ENCODE data around the gene TGIF2. TPM values are rescaled to one million over a fixed set of nuclear protein-coding genes. Genes with fewer than 3 reads are reported as not detected.

The TGIF2 gene
- total and polyA plus RNA-seq, 2 of the 4 experiments (the other 2 are of a cell fraction) = 9.7 to 12.7 TPM

- peak; percentile 44; the same call in 1 of the 2 replicates for TF ChIP-seq CEBPB (IDR thresholded peaks at IDR 0.05; ENCODE audit: low read depth, low read length)
- TF ChIP-seq RAD21 (IDR thresholded peaks at IDR 0.05; ENCODE audit: low read length) = no peak
- TF ChIP-seq SMC3 (IDR thresholded peaks at IDR 0.05; ENCODE audit: low read depth, low read length) = no peak
These were observed 33.0 kb downstream of the TGIF2 start (continued) for GRCh38 chr20:36606158-36607066.

GRCh38 chr20:36607586-36608387 is 34.4 kb downstream of the TGIF2 start:
- Histone ChIP-seq H3K4me3 (ENCODE audit: insufficient read depth, low read depth, low read length) (no peak overlapping the region), H3K27me3 (ENCODE audit: control insufficient read depth, insufficient read depth, low read length) (no peaks in the 10 kb centered on the region), H2BK15ac (ENCODE audit: low read depth, low read length) (no peak overlapping the region), H3K27ac (ENCODE audit: insufficient read depth, low read length) (no peak overlapping the region), H3K4me2 (ENCODE audit: low read depth, low read length) (no peak overlapping the region), H3K9me3 (ENCODE audit: control insufficient read depth, insufficient read depth, low read length) (no peaks in the 10 kb centered on the region), H3K56ac (ENCODE audit: extremely low read depth, insufficient read depth, low read length) (no peak overlapping the region), H3K79me1 (ENCODE audit: low read depth in 1 of 2, low read length in 2 of 2) (peaks cover 9 to 30% of the 10 kb centered on the region in 2 experiments; a peak in 3 of 4 replicates), H2BK120ac (ENCODE audit: low read depth, low read length) (no peak overlapping the region), H3K9ac (ENCODE audit: low read depth, low read length) (no peak overlapping the region), H3K4me1 (ENCODE audit: control insufficient read depth, insufficient read depth, low read length) (peaks cover 4% of the 10 kb centered on the region; the same call in 1 of the 2 replicates), H2BK5ac (ENCODE audit: low read depth, low read length, poor library complexity, severe bottlenecking) (no peak overlapping the region), H4K91ac (ENCODE audit: insufficient read depth, low read depth, low read length) (no peak overlapping the region), H2AFZ (replicated peaks; ENCODE audit: low read length, poor library complexity) (no peak overlapping the region), H3K23ac (ENCODE audit: low read depth, low read length) (peak overlapping the region; percentile 17; the same call in 1 of the 2 replicates), H4K20me1 (ENCODE audit: insufficient read depth, low read length) (peaks cover 15% of the 10 kb centered on the region; the same call in 1 of the 2 replicates), H3K36me3 (ENCODE audit: control insufficient read depth, insufficient read depth, low read length) (peaks cover 33% of the 10 kb centered on the region), H3K9me1 (ENCODE audit: insufficient read depth, low read length) (peaks cover 8% of the 10 kb centered on the region; the same call in 1 of the 2 replicates), H2AK5ac (ENCODE audit: low read depth, low read length) (no peak overlapping the region), H4K5ac (ENCODE audit: low read depth, low read length) (no peak overlapping the region), H4K8ac (ENCODE audit: low read depth in 2 of 2, low read length in 2 of 2) (no peak overlapping the region), H3K14ac (replicated peaks; ENCODE audit: low read depth, low read length) (no peak overlapping the region), H3K4ac (ENCODE audit: low read depth, low read length) (no peak overlapping the region), H3K18ac (ENCODE audit: low read depth, low read length) (no peak overlapping the region), H2BK20ac (ENCODE audit: low read depth, low read length) (no peak overlapping the region), H2AK9ac (replicated peaks; ENCODE audit: low read depth, low read length, poor library complexity) (no peak overlapping the region)
- POLR2A ChIA-PET (ENCODE audit: unreplicated experiment) = interaction anchor here (0.5 kb wide), 1 partner anchor 11 kb away, joined by 4 read pairs; no protein-coding TSS in a partner anchor
- in situ Hi-C loops (cut with MboI; ENCODE audit: low sequenced_read_pairs) = no loop called here
- 88% methylated on average over 3 of the region's 7 CpGs; no CpG with 5 or more reads in 1 of the 2 experiments for WGBS, 2 experiments (ENCODE audit: extremely low coverage in 2 of 2, insufficient read length in 1 of 2)
- no peak for DNase-seq
- intact Hi-C loops (cut with micrococcal nuclease) = no loop called here
- no peak for ATAC-seq (ENCODE audit: low read depth)
- no peak for TF ChIP-seq RAD21 (IDR thresholded peaks at IDR 0.05; ENCODE audit: low read length)
- no peak for TF ChIP-seq POLR2A (IDR thresholded peaks at IDR 0.05; ENCODE audit: low read depth, low read length)
- no peak for TF ChIP-seq CEBPB (IDR thresholded peaks at IDR 0.05; ENCODE audit: low read depth, low read length)
- no peak for TF ChIP-seq RFX5 (IDR thresholded peaks at IDR 0.05; ENCODE audit: low read depth, low read length)
- TF ChIP-seq ELK1 (IDR thresholded peaks at IDR 0.05; ENCODE audit: borderline replicate concordance, low read depth, low read length) = no peak
- no peak for TF ChIP-seq MXI1 (IDR thresholded peaks at IDR 0.05; ENCODE audit: borderline replicate concordance, low read depth, low read length)
- TF ChIP-seq RCOR1 (IDR thresholded peaks at IDR 0.05; ENCODE audit: insufficient replicate concordance, low read length) = no peak
- no peak for TF ChIP-seq FOS (IDR thresholded peaks at IDR 0.05; ENCODE audit: low read depth, low read length)
- no peak for TF ChIP-seq CTCF (conservative IDR thresholded peaks at IDR 0.05; ENCODE audit: low read depth, low read length)
- no peak for TF ChIP-seq CHD1 (IDR thresholded peaks at IDR 0.05; ENCODE audit: low read depth, low read length)
- CTCF ChIA-PET = no interaction called here
- dilution Hi-C loops (cut with HindIII; ENCODE audit: low sequenced_read_pairs, unreplicated experiment) = no loop called here
- no TSS peak for BruUV-seq (replicated peaks)

Measured in IMR-90 (cell line).